ENCODE results near the gene R3HDML.

GRCh38 chr20:44394702-44395460, 58.0 kb downstream of the R3HDML start:
- TF ChIP-seq CTCF (IDR thresholded peaks at IDR 0.05): no peak
- no peak for TF ChIP-seq POLR2A (IDR thresholded peaks at IDR 0.05)
